Erythroblast (primary cell): ENCODE measurements around the gene KIAA0825.

Source experiments
- DNase-seq, 2 experiments: peaks; one replicate each; lab custom pipeline; 2025; lab: John Stamatoyannopoulos, UW
- GATA1 ChIP-seq: IDR thresholded peaks from 2 replicates; pipeline ENCODE4 v1.6.1; 2011; ENCODE audit warnings: low read depth, mild to moderate bottlenecking, control low read depth, low read length, moderate library complexity
- POLR2A ChIP-seq: IDR thresholded peaks from 2 replicates; pipeline ENCODE4 v1.6.1; 2011; ENCODE audit warnings: mild to moderate bottlenecking, low read length

KIAA0825 gene, protein sequence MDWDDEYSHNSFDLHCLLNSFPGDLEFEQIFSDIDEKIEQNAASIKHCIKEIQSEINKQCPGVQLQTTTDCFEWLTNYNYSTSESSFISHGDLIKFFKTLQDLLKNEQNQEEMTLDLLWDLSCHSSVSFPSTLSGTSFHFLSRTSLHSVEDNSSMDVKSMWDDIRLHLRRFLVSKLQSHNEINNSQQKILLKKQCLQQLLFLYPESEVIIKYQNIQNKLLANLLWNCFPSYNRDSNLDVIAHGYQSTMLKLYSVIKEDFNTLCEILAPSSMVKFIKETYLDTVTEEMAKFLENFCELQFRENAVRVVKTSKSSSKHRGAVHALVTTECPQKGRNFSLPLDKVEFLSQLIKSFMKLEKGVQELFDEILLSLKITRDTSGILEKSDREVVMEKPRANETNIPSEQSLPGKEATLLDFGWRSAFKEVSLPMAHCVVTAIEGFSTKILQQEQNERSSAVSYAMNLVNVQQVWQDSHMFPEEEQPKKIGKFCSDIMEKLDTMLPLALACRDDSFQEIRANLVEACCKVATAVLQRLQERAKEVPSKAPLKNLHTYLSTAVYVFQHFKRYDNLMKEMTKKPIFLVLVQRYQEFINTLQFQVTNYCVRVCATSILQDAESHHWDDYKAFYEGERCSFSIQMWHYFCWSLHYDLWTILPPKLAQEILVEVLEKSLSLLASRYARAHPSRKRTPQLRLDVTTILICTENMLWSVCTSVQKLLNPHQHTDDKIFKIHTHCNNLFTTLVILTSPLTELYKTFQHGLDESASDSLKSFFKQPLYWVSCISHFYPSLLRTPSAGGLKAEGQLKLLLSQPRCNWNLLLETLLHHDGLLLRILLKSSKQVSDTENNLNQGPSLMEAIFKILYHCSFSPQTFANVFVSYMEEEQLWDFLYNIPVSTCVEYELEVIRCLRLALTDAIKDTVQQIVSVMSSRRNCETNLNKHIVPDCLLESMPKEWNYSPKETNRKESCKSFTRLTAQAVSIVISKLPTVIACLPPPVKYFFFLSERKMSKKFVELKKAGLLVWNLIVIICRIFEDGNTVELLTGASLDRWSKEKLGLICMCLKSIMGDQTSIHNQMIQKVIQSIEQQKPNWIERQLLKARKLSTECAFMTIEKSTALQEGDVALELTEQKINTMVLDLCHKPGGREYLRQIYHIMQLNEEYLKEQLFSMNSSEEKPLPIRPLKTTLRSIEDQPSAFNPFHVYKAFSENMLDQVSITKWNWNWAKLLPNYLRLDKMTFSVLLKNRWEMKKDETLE (N-terminal part only)

GRCh38 chr5:94618493-94619328 lies at the start of gene KIAA0825, which contains the start of gene SLF1:
Gene KIAA0825 (minus strand): TSS chr5:94618604. CDS start chr5:94537126, 81,478 bp downstream.
Gene SLF1 (plus strand): TSS chr5:94618669. CDS start chr5:94628811, 10,142 bp downstream.
- peak; percentile 89 to 90 for DNase-seq
- TF ChIP-seq POLR2A: peak; percentile 65
- TF ChIP-seq GATA1: no peak

DNA sequence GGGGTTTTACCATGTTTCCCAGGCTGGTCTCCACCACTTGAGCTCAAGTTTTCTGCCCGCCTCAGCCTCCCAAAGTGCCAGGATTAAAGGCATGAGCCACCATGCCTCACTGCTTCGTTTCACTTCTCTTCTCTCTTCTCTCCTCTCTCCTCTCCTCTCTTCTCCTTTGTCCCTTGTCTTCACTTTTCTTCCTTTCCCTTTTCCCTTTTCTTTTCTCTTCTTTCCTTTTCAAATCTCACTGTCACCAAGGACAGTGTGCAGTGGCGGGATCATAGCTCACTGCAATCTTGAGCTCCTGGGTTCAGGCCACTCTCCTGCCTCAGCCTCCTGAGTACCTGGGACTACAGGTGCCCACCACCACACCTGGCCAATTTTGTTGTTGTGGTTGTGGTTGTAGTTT lies 49.5 kb upstream of the KIAA0825 start:
- no peak for DNase-seq
- TF ChIP-seq POLR2A (no peak), GATA1 (no peak)

- no peak for DNase-seq
Measured at GRCh38 chr5:94661086-94661485, 42.7 kb upstream of the KIAA0825 start.

GRCh38 chr5:94660506-94660905 lies 42.1 kb upstream of the KIAA0825 start:
- TF ChIP-seq POLR2A: no peak
- no peak for TF ChIP-seq GATA1

More at GRCh38 chr5:94661086-94661485, 42.7 kb upstream of the KIAA0825 start:
- TF ChIP-seq POLR2A (no peak), GATA1 (no peak)

GRCh38 chr5:94658272-94658671 lies 39.9 kb upstream of the KIAA0825 start:
- DNase-seq: no peak
- TF ChIP-seq POLR2A (no peak), GATA1 (no peak)

More at GRCh38 chr5:94660506-94660905, 42.1 kb upstream of the KIAA0825 start:
- no peak for DNase-seq

DNA sequence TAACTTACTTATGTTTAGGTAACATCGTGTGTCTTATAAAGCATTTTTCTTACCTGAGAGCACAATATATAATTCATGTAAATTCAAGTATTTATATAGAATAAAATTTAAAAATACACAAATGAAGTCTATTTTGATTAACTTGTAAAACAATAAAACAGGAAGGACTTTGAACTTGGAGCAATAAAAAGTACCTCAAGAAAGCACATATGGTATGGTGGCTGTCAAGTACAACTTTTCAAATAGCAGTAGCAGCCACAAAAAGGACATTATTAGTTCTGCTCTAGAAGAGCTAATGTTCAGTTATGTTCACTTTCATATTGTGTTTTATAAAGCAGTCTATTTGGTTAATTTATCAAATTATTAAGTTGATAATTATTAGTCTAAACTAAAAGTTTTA lies 31.5 kb upstream of the KIAA0825 start:
- no peak for TF ChIP-seq POLR2A
- no peak for TF ChIP-seq GATA1
- no peak for DNase-seq

GRCh38 chr5:94646758-94647157 lies 28.4 kb upstream of the KIAA0825 start:
- no peak for TF ChIP-seq GATA1
- no peak for TF ChIP-seq POLR2A

GRCh38 chr5:94645053-94645452 lies 26.6 kb upstream of the KIAA0825 start:
- TF ChIP-seq POLR2A (no peak), GATA1 (no peak)
- no peak for DNase-seq

More at GRCh38 chr5:94646758-94647157, 28.4 kb upstream of the KIAA0825 start:
- DNase-seq: no peak

DNA sequence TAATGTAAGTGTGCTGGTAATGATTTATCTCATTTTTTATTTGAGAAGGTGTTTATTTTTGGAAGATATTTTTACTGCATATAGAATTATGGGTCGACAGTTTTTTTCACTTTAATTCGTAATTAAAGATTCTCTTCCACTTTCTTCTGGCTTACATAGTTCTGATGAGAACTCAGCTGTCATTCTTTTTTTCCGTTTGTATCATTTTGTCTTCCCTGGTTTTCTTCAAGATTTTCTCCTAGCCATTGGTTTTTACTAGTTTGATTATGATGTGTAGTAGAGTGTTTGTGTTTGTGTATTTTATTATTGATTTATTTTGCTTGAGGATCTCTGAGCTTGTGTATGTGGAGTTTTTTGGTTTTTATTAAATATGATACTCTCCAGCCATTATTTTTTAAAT lies 21.8 kb upstream of the KIAA0825 start:
- peak; percentile 2 to 3 for DNase-seq
- TF ChIP-seq POLR2A (no peak), GATA1 (no peak)

DNA sequence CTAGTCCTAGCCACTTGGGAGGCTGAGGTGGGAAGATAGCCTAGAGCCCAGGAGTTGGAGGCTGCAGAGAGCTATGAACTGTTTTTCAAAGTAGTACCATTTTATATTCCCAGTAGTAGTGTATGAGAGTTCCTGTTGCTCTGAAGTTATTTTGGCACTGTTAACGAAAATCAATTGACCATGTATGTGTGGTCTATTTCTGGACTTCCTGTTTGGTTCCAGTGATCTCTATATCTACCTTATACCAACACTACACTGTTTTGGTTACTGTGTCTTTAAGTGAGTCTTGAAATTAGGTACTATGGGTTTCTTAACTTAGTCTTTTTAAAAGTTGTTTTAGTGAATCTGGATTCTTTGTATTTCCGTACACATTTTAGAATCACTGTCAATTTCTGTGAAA lies 13.6 kb upstream of the KIAA0825 start:
- DNase-seq: no peak
- no peak for TF ChIP-seq GATA1
- TF ChIP-seq POLR2A: no peak

DNA sequence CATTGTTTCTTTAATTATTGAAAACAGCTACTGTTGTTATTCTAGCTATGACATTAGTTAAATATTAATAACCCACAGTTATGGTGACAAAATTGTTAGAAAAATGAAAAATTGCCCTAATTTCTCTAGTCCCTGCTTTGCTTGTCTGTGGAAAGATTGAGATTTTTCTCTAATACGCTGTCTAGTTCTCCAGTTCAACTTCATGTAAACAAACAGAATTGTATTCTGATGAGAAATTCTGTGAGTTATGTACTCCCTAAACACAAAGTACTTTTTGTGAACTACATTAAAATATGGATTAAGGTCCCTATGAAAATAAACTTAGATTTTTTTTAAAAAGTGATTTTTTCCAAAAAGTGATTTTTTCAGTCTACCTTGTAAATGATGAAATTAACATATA lies 8.8 kb upstream of the KIAA0825 start:
- TF ChIP-seq GATA1 (no peak), POLR2A (no peak)
- DNase-seq: no peak

GRCh38 chr5:94623877-94624276 lies 5.5 kb upstream of the KIAA0825 start:
- DNase-seq: no peak
- no peak for TF ChIP-seq GATA1
- TF ChIP-seq POLR2A: no peak
